WI38 (cell line): ENCODE results near the gene SESTD1.

ENCODE experiments used
- H3K4me3 ChIP-seq: 2 replicates; pipeline ENCODE4 v1.5.1; 2011; ENCODE audit warnings: low read depth, mild to moderate bottlenecking, control low read depth, low read length
- TF ChIP-seq, protein P1 (sequence below): IDR thresholded peaks from 2 replicates; pipeline ENCODE4 v1.5.1; 2012; ENCODE audit warnings: low read depth, mild to moderate bottlenecking, control low read depth, low read length

SESTD1 gene

DNA sequence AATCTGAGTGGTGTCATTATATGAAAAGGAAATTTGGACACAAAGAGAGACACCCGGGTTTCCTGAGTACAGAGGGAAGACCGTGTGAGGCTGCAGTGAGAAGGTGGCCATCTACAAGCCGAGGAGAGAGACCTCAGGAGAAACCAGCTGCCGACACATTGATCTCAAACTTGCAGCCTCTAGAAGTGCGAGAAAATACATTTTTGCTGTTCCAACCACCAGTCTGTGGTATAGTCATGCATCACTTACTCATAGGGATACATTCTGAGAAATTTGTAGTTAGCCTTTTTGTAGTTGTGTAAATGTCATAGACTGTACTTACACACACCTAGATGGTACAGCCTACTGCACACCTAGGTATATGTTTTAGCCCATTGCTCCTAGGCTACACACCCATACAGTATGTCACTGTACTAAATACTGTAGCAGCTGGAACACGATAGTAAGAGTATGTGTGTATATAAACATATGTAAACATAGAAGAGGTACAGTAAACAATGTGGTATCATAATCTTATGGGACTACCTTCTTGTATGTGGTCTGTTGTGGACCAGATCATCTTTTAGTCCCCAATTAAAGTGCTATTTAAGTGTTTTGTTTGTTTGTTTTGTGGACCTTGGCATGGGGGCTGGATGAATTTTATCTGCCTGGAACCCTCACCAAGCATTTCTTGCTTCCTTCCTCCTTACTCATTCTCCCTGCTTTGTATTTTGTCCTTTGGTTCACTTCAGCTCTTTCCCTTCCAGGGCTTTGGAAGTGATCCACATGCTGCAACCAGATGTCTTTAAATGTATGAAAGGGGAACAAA, 38.3 kb upstream of the SESTD1 start:
- H3K4me3 ChIP-seq, result no peak overlapping the region
- TF ChIP-seq, protein P1, sequence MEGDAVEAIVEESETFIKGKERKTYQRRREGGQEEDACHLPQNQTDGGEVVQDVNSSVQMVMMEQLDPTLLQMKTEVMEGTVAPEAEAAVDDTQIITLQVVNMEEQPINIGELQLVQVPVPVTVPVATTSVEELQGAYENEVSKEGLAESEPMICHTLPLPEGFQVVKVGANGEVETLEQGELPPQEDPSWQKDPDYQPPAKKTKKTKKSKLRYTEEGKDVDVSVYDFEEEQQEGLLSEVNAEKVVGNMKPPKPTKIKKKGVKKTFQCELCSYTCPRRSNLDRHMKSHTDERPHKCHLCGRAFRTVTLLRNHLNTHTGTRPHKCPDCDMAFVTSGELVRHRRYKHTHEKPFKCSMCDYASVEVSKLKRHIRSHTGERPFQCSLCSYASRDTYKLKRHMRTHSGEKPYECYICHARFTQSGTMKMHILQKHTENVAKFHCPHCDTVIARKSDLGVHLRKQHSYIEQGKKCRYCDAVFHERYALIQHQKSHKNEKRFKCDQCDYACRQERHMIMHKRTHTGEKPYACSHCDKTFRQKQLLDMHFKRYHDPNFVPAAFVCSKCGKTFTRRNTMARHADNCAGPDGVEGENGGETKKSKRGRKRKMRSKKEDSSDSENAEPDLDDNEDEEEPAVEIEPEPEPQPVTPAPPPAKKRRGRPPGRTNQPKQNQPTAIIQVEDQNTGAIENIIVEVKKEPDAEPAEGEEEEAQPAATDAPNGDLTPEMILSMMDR, result no peak

DNA sequence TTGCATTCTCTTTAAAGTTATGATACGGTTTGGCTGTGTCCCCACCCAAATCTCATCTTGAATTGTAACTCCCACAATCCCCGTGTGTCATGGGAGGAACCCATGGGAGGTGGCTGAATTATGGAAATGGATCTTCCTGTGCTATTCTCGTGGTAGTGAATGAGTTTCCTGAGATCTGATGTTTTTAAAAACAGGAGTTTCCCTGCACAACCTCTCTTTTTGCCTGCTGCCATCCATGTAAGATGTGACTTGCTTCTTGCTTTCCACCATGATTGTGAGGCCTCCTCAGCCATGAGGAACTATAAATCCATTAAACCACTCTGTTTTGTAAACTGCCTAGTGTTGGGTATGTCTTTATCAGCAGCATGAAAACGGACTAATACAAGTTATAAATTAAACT, 37.5 kb upstream of the SESTD1 start:
- H3K4me3 ChIP-seq, result no peak overlapping the region
- TF ChIP-seq, protein P1, result no peak

DNA sequence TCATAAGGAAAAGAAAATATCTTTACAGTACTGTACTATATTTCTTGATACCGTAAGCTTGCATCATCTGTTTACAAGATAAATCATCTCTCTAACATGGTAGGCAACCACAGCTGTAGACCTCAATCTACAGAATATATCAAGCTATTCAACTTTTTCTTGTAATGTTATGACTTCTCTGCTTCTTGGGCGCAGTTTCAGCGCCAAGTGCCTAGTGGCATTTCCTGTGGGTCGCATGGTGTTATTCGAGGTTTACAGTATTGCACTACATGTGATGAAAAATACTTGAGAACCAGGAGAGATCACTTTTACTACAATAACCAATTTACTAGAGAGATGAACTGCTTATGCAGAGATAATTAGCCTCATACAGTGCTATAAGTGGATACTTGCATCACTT, 34.0 kb upstream of the SESTD1 start:
- TF ChIP-seq, protein P1, result no peak
- H3K4me3 ChIP-seq, result no peak overlapping the region

DNA sequence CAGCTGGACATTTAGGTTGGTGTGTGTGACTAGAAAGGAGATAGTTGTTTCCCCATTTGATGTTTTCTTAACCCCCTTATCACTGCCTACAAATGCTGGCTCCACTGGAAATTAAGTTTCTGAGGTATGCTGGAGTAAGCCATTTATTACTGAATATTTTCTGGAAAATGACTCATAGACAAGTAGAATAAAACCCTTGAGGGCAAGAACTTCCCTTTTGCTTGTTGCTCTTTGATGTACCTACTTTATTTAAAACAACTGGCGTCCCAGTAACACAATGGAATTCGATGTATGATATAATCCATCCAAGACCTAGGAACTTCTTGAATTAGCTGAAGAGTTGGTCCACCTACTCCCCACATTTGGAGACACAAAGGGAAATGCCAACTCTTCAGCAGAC, 33.3 kb upstream of the SESTD1 start:
- TF ChIP-seq, protein P1, result no peak
- no peak overlapping the region for H3K4me3 ChIP-seq

DNA sequence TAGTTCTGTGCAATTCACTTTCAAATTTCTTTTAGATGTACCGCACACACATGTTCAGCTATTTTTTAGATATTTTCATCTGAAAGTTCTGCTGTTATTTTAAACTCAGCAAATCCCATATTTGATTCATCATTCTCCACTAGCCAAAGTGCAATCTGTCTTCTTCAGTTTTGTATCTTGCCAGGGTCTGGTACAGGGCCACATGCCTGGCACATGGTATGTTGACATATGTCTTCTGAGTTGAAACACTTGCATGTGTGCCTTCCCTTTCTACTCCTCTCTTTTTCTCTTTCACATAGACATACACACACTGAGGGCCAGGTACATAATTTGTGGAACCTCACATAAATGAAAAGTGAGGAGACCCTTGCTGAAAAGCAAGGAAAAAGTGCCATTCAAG, 25.7 kb upstream of the SESTD1 start:
- TF ChIP-seq, protein P1, result no peak

DNA sequence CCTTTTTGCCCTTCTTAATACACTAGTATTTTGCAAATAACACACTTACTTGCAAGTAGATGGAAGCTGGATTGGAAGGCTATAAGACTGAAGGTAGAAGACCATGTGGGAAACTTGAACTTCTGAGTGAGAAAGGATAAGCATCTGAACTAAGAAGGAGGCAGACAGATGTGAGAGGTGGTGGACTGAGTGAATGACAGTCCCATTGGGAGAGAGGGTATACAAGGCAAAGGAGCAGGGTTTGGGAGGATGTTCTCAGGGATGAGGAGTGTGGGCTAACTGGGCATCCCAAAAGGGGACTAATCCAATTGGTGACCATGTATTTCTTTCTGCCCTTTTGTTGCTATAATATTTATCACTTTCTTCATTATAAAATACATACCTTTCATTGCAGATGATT, 20.4 kb upstream of the SESTD1 start:
- H3K4me3 ChIP-seq, result no peak overlapping the region
- TF ChIP-seq, protein P1, result no peak

More for the DNA sequence above, 25.7 kb upstream of the SESTD1 start:
- H3K4me3 ChIP-seq, result no peak overlapping the region

DNA sequence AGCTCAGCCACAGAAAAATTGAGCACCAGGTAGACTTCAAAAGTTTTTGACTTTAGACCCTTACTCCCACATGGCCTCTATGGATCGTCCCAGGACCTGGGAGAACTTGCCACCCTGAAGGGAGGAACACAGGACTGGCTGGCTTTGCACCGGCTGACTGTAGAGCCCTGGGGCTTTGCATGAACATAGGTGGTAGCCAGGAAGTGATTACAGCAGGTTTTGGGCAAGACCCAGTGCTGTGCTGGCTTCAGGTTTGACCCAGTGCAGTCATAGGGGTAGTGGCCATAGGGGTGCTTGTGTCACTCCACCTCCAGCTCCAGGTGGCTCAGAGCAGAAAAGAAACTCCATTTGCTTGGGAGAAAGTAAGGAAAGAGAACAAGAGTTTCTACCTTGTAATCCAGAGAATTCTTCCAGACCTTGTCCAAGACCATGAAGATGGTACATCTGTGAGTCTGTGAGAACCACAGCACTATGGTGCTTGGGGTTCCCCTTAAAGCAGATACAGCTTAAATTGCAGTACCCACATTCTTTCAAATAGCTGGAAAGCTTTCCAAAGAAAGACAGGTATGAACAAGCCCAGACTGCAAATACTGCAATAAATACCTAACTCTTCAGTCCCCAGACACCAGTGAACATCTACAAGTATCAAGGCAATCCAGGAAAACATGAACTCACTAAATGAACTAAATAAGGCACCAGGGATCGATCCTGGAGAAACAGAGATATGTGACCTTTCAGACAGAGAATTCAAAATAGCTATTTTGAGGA, 13.0 kb upstream of the SESTD1 start:
- TF ChIP-seq, protein P1, result no peak
- no peak overlapping the region for H3K4me3 ChIP-seq
